GM21360 (cell line): ENCODE data around the gene MATK.

Experiments
- ATAC-seq: cut with Tn5 transposase; IDR thresholded peaks from one replicate; pipeline ENCODE4 v1.9.1; 2021; ENCODE audit warnings: mild to moderate bottlenecking, moderate library complexity; ENCODE audit not compliant: unreplicated experiment

Gene MATK

GRCh38 chr19:3790209-3790734 is 4.1 kb upstream of the MATK start:
- no peak for ATAC-seq

DNA sequence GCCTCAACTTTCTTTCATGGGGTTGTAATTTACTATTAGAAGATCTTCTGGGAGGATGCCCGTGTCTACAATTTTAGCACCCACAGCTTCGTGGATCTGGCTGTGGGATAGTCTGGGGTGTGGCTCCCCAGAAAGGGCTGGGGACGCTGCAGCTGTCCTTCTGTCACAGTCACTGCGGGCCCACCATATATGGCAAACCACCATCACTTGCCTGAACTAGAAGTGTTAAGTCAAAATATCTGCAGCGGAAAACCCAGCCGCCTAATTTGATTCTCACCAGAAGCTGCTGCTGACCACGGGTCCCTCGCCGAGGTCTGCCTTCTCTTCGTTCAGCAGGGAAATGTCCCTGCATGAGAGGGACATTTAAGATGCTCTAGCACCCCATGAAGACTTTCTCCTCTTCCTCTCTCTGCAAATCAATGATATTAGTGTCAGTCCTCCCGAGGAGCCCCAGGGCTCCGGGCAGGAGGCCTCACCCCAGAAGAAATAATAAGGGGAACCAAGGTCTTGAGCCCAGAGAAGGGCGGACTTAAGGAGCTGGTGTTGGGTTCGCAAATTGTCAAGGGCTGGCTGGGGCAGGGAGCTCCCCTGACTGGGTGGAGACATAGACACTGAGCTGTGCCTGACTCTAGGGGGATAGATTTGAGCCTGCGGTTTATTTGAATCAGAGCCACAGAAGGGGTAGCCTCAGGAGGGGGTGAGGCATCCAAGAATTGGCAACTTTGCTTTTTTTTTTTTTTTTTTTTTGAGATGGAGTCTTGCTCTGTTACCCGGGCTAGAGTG is 3.0 kb upstream of the MATK start:
- ATAC-seq: no peak

GRCh38 chr19:3785451-3785937 is 687 bp downstream of the MATK start:
- no peak for ATAC-seq

DNA sequence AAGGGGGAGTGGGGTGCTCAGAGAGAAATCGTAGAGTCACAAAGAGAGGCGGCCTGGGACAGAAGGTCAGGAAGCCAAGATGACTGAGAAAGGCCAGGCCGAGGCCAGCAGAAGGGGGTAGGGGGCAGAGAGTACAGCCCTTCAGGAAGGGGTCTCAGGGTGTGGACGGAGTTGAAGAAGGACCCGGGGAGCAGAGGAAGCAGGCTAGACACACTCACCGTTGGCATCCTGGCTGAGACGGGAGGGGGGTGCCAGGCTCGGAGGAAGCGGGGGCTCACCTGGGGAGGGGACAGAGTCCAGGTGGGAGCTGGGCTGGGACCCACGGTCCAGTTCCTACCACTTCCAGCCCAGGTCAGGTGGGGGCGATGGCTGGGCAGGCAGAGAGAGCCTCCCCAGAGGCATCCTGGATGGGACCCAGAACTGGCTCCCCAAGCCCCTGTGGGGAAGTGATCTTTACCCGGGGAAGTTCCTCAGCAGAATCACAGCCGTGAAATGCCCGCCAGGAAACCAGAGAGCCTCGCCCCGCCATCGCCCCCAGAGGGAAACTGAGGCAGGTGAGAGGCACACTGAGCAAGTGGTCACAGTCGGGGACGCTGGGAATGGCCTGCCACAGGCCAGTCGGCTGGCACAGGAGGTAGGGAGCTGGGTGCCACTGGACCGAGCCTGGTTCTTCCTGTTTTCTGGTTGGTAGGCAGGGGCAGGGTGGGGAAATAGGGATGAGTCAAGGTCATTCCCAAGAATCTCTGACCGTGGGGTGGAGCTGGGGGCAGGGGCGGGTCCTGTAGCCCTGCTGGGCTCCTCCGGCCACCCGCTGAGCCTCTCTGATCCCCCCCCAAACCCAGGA is 1.4 kb downstream of the MATK start:
- ATAC-seq: no peak

- no peak for ATAC-seq
Measured at GRCh38 chr19:3783660-3784584, 2.3 kb downstream of the MATK start.

DNA sequence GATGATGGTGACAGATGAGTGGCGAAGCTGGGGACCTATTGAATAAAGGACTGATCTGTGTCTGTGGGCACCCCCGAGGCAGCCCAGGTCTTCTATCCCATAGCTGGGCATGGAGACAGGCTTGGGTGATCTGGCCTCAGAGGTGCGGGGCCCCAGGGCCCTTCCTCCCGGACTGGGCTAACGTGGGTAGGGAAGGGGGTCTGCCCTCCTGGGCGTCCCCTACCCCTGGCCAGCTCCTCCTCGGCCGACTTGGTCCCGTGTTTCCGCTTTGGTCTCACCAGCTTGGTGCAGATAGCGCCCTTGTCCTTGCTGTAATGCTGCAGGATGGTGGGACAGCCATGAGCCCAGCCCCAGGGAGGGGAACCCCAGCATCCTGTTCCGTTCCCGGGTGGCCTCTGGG is 3.3 kb downstream of the MATK start:
- no peak for ATAC-seq

GRCh38 chr19:3782330-3782729 is 3.9 kb downstream of the MATK start:
- no peak for ATAC-seq

DNA sequence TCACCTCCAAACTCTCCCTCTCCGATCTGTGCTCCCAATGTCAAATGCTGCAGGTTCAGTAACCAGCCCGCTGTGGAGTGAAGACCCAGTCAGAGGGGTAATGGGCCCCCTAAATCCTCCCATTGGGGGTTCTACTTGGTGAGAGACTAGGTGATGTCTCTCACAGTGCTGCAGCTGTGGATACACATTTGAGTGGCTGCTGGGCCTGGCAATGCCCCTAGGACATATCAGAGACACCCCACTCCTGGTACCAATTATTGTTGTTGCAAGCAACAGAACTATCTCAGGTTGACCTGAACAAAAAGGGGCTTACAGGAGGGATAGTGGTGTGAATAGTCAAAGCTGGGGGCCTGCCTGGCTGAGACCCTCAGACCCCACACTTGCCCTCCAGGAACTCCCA is 4.6 kb downstream of the MATK start:
- ATAC-seq: no peak

- no peak for ATAC-seq
Measured at GRCh38 chr19:3780786-3781304, 5.3 kb downstream of the MATK start.

- ATAC-seq: no peak
Measured at GRCh38 chr19:3778899-3779723, 7.1 kb downstream of the MATK start.

DNA sequence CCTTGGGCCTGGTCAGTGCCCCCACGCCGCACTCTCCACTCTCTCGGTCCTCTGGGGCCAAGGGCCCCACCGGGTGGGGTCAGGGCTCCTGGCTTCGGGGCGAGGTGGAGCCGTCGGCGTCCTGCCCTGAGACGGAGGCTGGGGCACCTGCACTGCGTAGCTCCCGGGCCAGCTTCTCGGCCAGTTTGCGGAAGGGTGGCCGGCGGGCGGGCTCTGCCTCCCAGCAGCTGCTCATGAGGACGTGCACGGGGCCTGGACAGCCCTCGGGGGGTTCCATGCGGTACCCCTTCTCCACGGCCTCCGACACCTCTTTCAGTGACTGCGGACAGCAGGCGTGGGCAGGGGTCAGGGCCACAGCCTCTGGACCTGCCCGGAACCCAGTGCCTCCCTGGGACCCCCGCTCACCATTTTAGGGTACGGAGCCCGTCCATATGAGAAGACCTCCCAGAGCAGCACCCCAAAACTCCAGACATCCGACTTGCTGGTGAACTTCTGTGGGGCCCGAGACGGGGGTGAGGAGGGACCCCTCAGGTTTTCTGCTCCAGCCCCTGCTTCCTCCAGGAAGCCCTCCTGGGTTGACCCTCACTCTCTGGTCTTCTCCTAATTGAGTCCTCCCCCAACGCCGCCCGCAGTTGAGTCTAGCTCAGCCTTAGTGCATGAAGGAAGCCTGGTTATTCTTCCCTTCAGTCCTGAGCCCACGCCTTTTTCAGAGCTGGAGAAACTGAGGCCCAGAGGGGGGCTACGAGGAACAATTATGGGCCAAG is 7.9 kb downstream of the MATK start:
- ATAC-seq: no peak

DNA sequence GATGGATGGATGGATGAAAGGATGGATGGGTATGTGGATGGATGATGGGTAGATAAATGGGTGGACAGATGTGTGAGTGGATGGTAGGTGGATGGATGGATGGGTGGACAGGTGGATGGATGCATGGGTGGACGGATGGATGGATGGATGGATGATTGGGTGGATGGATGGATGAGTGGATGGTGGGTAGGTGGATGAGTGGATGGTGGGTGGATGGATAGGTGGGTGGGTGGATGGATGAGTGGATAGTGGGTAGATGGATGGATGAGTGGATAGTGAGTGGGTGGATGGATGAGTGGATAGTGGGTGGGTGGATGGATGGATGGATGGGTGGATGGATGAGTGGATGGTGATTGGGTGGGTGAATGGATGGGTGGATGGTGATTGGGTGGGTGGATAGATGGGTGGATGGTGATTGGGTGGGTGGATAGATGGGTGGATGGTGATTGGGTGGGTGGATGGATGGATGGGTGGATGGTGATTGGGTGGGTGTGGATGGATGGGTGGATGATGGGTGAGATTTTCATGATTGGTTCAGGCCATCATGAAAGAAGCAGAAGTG is 9.6 kb downstream of the MATK start:
- ATAC-seq: no peak

DNA sequence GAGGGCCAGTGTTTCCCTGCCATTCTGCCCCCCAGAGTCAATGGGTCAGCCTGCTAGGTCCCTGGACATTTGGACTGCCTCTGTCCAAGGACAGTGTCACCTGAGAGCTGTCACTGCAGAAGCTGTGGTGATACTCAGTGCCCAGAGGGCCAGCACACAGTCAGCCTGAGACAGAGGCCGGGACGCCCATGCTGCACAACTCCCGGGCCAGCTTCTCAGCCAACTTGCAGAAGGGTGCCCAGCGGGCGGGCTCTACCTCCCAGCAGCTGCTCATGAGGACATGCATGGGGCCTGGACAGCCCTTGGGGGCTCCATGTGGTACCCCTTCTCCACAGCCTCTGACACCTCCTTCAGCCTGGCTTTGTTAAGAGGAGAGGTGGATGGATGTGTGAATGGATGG is 10.3 kb downstream of the MATK start:
- ATAC-seq: no peak

DNA sequence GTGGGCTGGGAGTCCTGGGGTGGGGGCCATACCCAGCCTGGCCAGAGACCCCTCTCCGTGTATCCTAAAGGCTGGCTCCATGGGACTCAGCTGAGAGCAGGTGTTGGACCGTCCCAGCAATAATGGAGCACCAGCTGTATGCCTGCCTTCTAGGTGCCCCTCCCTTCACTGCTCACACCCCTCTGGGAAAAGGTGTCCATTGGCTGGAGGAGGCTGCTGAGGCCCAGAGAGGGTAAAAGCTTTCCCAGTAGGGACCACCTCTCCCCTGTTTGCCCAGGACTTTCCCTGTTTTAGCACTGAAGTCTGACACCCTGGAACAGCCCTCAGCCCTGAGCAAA is 10.8 kb downstream of the MATK start:
- no peak for ATAC-seq

GRCh38 chr19:3774621-3775373 is 11.4 kb downstream of the MATK start:
- ATAC-seq: no peak

- ATAC-seq: no peak
Measured at GRCh38 chr19:3773814-3774515, 12.2 kb downstream of the MATK start.

- ATAC-seq: no peak
Measured at GRCh38 chr19:3771906-3772455, 14.2 kb downstream of the MATK start, which contains the start of gene RAX2. Gene RAX2, minus strand, starts transcription at chr19:3772228. Its CDS starts 486 bp downstream, at chr19:3771742.
